GM12878 (cell line): Measurements from ENCODE around the gene SLC5A10. TPM values are rescaled to one million over a fixed set of nuclear protein-coding genes. Genes with fewer than 3 reads are reported as not detected.

Experiments used
- BACH1 ChIP-seq: fragments of 450-650 bp; IDR thresholded peaks from 2 replicates; pipeline ENCODE4 v1.6.1; 2017; ENCODE audit warnings: mild to moderate bottlenecking, borderline replicate concordance
- BCL11A ChIP-seq: IDR thresholded peaks from 2 replicates; pipeline ENCODE4 v1.6.1; 2011; ENCODE audit warnings: low read depth, low read length
- BRCA1 ChIP-seq: IDR thresholded peaks from 2 replicates; pipeline ENCODE4 v1.6.1; 2011; ENCODE audit warnings: low read depth, low read length, improper control_type of control experiment
- CHD2 ChIP-seq: IDR thresholded peaks from 2 replicates; pipeline ENCODE4 v1.6.1; 2011; ENCODE audit warnings: low read depth, low read length, improper control_type of control experiment, borderline replicate concordance
- CREB1 ChIP-seq: IDR thresholded peaks from 2 replicates; pipeline ENCODE4 v1.6.1; 2012; ENCODE audit warnings: low read depth, mild to moderate bottlenecking, inconsistent platforms
- CREM ChIP-seq: IDR thresholded peaks from 2 replicates; pipeline ENCODE4 v1.6.1; 2014; ENCODE audit warnings: antibody characterized with exemption, low read depth
- HDAC6 ChIP-seq: fragments of 200-600 bp; sonication (generic); IDR thresholded peaks from one replicate; pipeline ENCODE4 v1.8.0; 2017; ENCODE audit warnings: antibody characterized with exemption; ENCODE audit not compliant: unreplicated experiment
- IRF4 ChIP-seq: IDR thresholded peaks from 2 replicates; pipeline ENCODE4 v1.6.1; 2011; ENCODE audit warnings: low read depth, low read length
- MEF2B ChIP-seq: fragments of 450-650 bp; IDR thresholded peaks from 2 replicates; pipeline ENCODE4 v1.6.1; 2018; ENCODE audit warnings: mild to moderate bottlenecking, moderate library complexity; ENCODE audit not compliant: partially characterized antibody, poor library complexity, severe bottlenecking
- MTA2 ChIP-seq: fragments of 450-650 bp; IDR thresholded peaks from 2 replicates; pipeline ENCODE4 v1.6.1; 2016; ENCODE audit warnings: low read depth, mild to moderate bottlenecking, moderate library complexity
- MYB ChIP-seq: fragments of 150-350 bp; IDR thresholded peaks from 2 replicates; pipeline ENCODE4 v1.6.1; 2014; ENCODE audit warnings: mild to moderate bottlenecking, low read depth, low read length, borderline replicate concordance
- NFXL1 ChIP-seq: fragments of 450-650 bp; IDR thresholded peaks from 2 replicates; pipeline ENCODE4 v1.6.1; 2017; ENCODE audit warnings: antibody characterized with exemption, mild to moderate bottlenecking, borderline replicate concordance
- NR2F1 ChIP-seq: fragments of 450-650 bp; conservative IDR thresholded peaks from 2 replicates; pipeline ENCODE4 v1.6.1; 2017; ENCODE audit warnings: mild to moderate bottlenecking
- POLR2A ChIP-seq: IDR thresholded peaks from 2 replicates; pipeline ENCODE4 v1.6.1; 2011; ENCODE audit warnings: low read depth, mild to moderate bottlenecking, low read length
- RAD21 ChIP-seq: IDR thresholded peaks from 2 replicates; pipeline ENCODE4 v1.6.1; 2011; ENCODE audit warnings: mild to moderate bottlenecking, low read depth, low read length, moderate library complexity; ENCODE audit not compliant: insufficient read depth
- RUNX3 ChIP-seq: IDR thresholded peaks from 2 replicates; pipeline ENCODE4 v1.6.1; 2012; ENCODE audit warnings: low read length, inconsistent platforms
- SIN3A ChIP-seq: IDR thresholded peaks from 2 replicates; pipeline ENCODE4 v1.6.1; 2012; ENCODE audit warnings: low read depth, low read length, improper control_type of control experiment
- SPI1 ChIP-seq: IDR thresholded peaks from 2 replicates; pipeline ENCODE4 v1.6.1; 2011; ENCODE audit warnings: low read depth, mild to moderate bottlenecking, low read length, moderate library complexity, borderline replicate concordance; ENCODE audit not compliant: insufficient read depth
- SREBF1 ChIP-seq: IDR thresholded peaks from 2 replicates; pipeline ENCODE4 v1.6.1; 2012; ENCODE audit warnings: mild to moderate bottlenecking, low read length
- SREBF2 ChIP-seq: IDR thresholded peaks from 2 replicates; pipeline ENCODE4 v1.6.1; 2012; ENCODE audit warnings: mild to moderate bottlenecking, low read length
- TARDBP ChIP-seq: IDR thresholded peaks from 2 replicates; pipeline ENCODE4 v1.6.1; 2016; ENCODE audit warnings: borderline replicate concordance
- ZNF384 ChIP-seq: IDR thresholded peaks from 2 replicates; pipeline ENCODE4 v1.6.1; 2012; ENCODE audit warnings: low read depth, mild to moderate bottlenecking, low read length, improper control_type of control experiment, borderline replicate concordance
- ZZZ3 ChIP-seq: IDR thresholded peaks from 2 replicates; pipeline ENCODE4 v1.6.1; 2011; ENCODE audit warnings: low read depth; ENCODE audit not compliant: control insufficient read depth, insufficient read length
- polyA plus RNA-seq, 11 experiments: library from polyadenylated mRNA; depleted of rRNA in 4 of 11; unstranded in 6 of 11; stranded (reverse) in 5 of 11; fragments of >200 nt; fragmentation: Nextera tagmentation in 4 of 11; fragmentation: Illumina TruSeq in 1 of 11; extraction: Ambion mirVana in 4 of 11; extraction: Trizol in 1 of 11; gene quantifications; 1 replicate in 1 of 11; 2 replicates in 10 of 11; pipeline versions ENCODE4 v1.2.1 to v1.2.3, GENCODE V29; 2011 to 2016; ENCODE audit warnings: inconsistent platforms in 2 of 11, missing spikeins in 2 of 11, low read depth in 1 of 11
- total RNA-seq, 4 experiments: library from RNA; depleted of rRNA in 3 of 4; stranded (reverse); fragments of >200 nt in 3 of 4; fragmentation: Illumina TruSeq in 1 of 4; extraction: Trizol in 1 of 4; gene quantifications; 2 replicates each; pipeline versions ENCODE4 v1.2.1 to v1.2.3, GENCODE V29; 2013 to 2021
- TF ChIP-seq, protein P1 (sequence below): fragments of 450-650 bp; IDR thresholded peaks from 2 replicates; pipeline ENCODE4 v1.6.1; 2014; ENCODE audit warnings: mild to moderate bottlenecking
- TF ChIP-seq, protein P2 (sequence below): fragments of 450-650 bp; IDR thresholded peaks from 2 replicates; pipeline ENCODE4 v1.6.1; 2017; ENCODE audit warnings: borderline replicate concordance
- TF ChIP-seq, protein P3 (sequence below): fragments of 450-650 bp; conservative IDR thresholded peaks from 2 replicates; pipeline ENCODE4 v1.6.1; 2017; ENCODE audit warnings: mild to moderate bottlenecking, moderate library complexity
- TF ChIP-seq, protein P4 (sequence below): fragments of 450-650 bp; IDR thresholded peaks from 2 replicates; pipeline ENCODE4 v1.6.1; 2017; ENCODE audit warnings: mild to moderate bottlenecking

Gene SLC5A10
- total and polyA plus RNA-seq, 10 of the 15 experiments (the other 5 are each of a cell fraction or from before 2014, with no cell fraction given), result under 0.01 to 0.18 (median 0.07) TPM; not detected in 4

DNA sequence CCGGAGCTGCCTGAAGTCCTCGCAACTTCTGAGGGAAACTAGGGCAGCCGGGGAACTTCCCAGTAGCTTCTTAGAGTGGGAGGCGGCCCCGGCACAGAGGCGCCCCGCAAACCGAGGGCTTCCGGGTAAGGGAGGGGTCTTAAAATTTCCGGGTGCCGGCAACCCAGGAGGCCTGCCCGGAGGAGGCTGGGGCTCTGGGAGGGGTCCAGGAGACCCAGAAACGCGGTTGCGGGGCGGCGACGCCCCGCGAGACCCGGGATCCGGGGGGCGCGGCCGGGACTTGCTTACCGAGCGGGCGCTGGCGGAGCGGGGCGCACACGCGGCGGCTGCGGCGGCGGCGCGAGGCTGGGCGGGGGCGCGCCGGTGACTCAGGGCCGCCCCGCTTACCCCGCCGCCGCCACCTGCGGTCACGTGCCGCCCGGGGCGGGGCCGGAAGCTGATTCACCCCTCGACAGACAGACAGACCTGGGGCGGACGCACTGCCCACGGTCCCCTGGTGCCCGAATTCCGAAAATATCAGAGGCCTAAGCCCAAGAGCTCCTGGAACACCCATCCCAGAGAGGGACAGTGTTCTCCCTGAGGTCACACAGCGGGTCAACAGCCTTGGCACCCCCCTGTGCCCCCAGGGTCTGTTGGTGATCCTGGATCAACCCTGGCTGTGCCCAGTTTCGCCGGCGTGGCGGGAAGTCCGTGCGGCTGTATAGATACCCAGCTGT lies 52.6 kb downstream of the SLC5A10 start, which contains the start of gene FAM83G (continued):
- TF ChIP-seq, protein P1, sequence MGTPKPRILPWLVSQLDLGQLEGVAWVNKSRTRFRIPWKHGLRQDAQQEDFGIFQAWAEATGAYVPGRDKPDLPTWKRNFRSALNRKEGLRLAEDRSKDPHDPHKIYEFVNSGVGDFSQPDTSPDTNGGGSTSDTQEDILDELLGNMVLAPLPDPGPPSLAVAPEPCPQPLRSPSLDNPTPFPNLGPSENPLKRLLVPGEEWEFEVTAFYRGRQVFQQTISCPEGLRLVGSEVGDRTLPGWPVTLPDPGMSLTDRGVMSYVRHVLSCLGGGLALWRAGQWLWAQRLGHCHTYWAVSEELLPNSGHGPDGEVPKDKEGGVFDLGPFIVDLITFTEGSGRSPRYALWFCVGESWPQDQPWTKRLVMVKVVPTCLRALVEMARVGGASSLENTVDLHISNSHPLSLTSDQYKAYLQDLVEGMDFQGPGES, result no peak
- TF ChIP-seq ZNF384, result no peak
- no peak for TF ChIP-seq BACH1
- TF ChIP-seq RUNX3, result no peak; the same call in 1 of the 2 replicates
- TF ChIP-seq IRF4, result no peak
- TF ChIP-seq MTA2, result no peak
- peak; percentile 58; the same call in 1 of the 2 replicates for TF ChIP-seq NFXL1
- TF ChIP-seq SREBF1, result no peak
- no peak for TF ChIP-seq TARDBP
- no peak for TF ChIP-seq SREBF2
- TF ChIP-seq, protein P2, sequence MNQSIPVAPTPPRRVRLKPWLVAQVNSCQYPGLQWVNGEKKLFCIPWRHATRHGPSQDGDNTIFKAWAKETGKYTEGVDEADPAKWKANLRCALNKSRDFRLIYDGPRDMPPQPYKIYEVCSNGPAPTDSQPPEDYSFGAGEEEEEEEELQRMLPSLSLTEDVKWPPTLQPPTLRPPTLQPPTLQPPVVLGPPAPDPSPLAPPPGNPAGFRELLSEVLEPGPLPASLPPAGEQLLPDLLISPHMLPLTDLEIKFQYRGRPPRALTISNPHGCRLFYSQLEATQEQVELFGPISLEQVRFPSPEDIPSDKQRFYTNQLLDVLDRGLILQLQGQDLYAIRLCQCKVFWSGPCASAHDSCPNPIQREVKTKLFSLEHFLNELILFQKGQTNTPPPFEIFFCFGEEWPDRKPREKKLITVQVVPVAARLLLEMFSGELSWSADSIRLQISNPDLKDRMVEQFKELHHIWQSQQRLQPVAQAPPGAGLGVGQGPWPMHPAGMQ, result no peak
- TF ChIP-seq SIN3A, result no peak
- TF ChIP-seq HDAC6, result no peak
- TF ChIP-seq MEF2B, result no peak
- TF ChIP-seq BRCA1, result peak; percentile 24; the same call in 1 of the 2 replicates
- TF ChIP-seq ZZZ3, result no peak
- TF ChIP-seq BCL11A, result no peak
- TF ChIP-seq, protein P3, sequence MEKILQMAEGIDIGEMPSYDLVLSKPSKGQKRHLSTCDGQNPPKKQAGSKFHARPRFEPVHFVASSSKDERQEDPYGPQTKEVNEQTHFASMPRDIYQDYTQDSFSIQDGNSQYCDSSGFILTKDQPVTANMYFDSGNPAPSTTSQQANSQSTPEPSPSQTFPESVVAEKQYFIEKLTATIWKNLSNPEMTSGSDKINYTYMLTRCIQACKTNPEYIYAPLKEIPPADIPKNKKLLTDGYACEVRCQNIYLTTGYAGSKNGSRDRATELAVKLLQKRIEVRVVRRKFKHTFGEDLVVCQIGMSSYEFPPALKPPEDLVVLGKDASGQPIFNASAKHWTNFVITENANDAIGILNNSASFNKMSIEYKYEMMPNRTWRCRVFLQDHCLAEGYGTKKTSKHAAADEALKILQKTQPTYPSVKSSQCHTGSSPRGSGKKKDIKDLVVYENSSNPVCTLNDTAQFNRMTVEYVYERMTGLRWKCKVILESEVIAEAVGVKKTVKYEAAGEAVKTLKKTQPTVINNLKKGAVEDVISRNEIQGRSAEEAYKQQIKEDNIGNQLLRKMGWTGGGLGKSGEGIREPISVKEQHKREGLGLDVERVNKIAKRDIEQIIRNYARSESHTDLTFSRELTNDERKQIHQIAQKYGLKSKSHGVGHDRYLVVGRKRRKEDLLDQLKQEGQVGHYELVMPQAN, result peak; percentile 83
- peak; percentile 65 for TF ChIP-seq POLR2A
- TF ChIP-seq SPI1, result no peak
- TF ChIP-seq CREM, result no peak
- no peak for TF ChIP-seq RAD21
- peak; percentile 79; the same call in 1 of the 2 replicates for TF ChIP-seq NR2F1
- TF ChIP-seq, protein P4, sequence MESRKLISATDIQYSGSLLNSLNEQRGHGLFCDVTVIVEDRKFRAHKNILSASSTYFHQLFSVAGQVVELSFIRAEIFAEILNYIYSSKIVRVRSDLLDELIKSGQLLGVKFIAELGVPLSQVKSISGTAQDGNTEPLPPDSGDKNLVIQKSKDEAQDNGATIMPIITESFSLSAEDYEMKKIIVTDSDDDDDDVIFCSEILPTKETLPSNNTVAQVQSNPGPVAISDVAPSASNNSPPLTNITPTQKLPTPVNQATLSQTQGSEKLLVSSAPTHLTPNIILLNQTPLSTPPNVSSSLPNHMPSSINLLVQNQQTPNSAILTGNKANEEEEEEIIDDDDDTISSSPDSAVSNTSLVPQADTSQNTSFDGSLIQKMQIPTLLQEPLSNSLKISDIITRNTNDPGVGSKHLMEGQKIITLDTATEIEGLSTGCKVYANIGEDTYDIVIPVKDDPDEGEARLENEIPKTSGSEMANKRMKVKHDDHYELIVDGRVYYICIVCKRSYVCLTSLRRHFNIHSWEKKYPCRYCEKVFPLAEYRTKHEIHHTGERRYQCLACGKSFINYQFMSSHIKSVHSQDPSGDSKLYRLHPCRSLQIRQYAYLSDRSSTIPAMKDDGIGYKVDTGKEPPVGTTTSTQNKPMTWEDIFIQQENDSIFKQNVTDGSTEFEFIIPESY, result no peak
- 0 out of 2 replicates have a peak, but pooled peaks have one; percentile 21 for TF ChIP-seq CREB1
- TF ChIP-seq CHD2, result no peak
- no peak for TF ChIP-seq MYB
